Astrocyte (in vitro differentiated cells and primary cell): ENCODE measurements around the gene DCDC1. TPM values are rescaled to one million over a fixed set of nuclear protein-coding genes. Genes with fewer than 3 reads are reported as not detected.

Source experiments
- DNase-seq: peaks from one replicate; pipeline ENCODE4 v3.0.0-alpha.2; 2010; ENCODE audit warnings: low read depth
- FAIRE-seq: peaks from 2 replicates; lab custom pipeline; 2011; peaks lifted over from hg19 to GRCh38; lab: Jason Lieb, UNC
- H2AFZ ChIP-seq: 2 replicates; pipeline ENCODE4 v1.6.0; 2012; ENCODE audit warnings: low read depth, low read length, inconsistent platforms
- H3K27ac ChIP-seq: 2 replicates; pipeline ENCODE4 v1.5.1; 2011; ENCODE audit warnings: low read depth, low read length, inconsistent platforms
- H3K27me3 ChIP-seq: 2 replicates; pipeline ENCODE4 v1.6.0; 2011; ENCODE audit warnings: low read length, inconsistent platforms; ENCODE audit not compliant: insufficient read depth
- H3K36me3 ChIP-seq: 2 replicates; pipeline ENCODE4 v1.5.1; 2011; ENCODE audit warnings: low read length, inconsistent platforms; ENCODE audit not compliant: insufficient read depth
- H3K4me1 ChIP-seq: 2 replicates; pipeline ENCODE4 v1.5.1; 2011; ENCODE audit warnings: low read length, inconsistent platforms; ENCODE audit not compliant: insufficient read depth
- H3K4me2 ChIP-seq: 2 replicates; pipeline ENCODE4 v1.6.0; 2012; ENCODE audit warnings: low read length, inconsistent platforms
- H3K4me3 ChIP-seq: 2 replicates; pipeline ENCODE4 v1.5.1; 2011; ENCODE audit warnings: low read depth, mild to moderate bottlenecking, low read length, inconsistent platforms; ENCODE audit not compliant: insufficient read depth
- H3K79me2 ChIP-seq: 2 replicates; pipeline ENCODE4 v1.6.0; 2012; ENCODE audit warnings: mild to moderate bottlenecking, low read length, inconsistent platforms; ENCODE audit not compliant: insufficient read depth
- H3K9ac ChIP-seq: 2 replicates; pipeline ENCODE4 v1.6.0; 2012; ENCODE audit warnings: mild to moderate bottlenecking, low read length, inconsistent platforms
- H3K9me3 ChIP-seq: 2 replicates; pipeline ENCODE4 v1.5.1; 2012; ENCODE audit warnings: low read depth, mild to moderate bottlenecking, low read length, inconsistent platforms; ENCODE audit not compliant: insufficient read depth
- H4K20me1 ChIP-seq: 2 replicates; pipeline ENCODE4 v1.6.0; 2012; ENCODE audit warnings: low read length, inconsistent platforms; ENCODE audit not compliant: insufficient read depth
- H3K27ac Mint-ChIP-seq: one replicate; pipeline ENCODE4 v1.8.0; 2021; ENCODE audit warnings: mild to moderate bottlenecking, mixed read lengths; ENCODE audit not compliant: unreplicated experiment
- H3K27me3 Mint-ChIP-seq: one replicate; pipeline ENCODE4 v1.8.0; 2021; ENCODE audit warnings: low read depth, mixed read lengths; ENCODE audit not compliant: unreplicated experiment
- H3K36me3 Mint-ChIP-seq: one replicate; pipeline ENCODE4 v1.8.0; 2021; ENCODE audit warnings: low read depth, mixed read lengths; ENCODE audit not compliant: unreplicated experiment
- H3K4me1 Mint-ChIP-seq: one replicate; pipeline ENCODE4 v1.8.0; 2021; ENCODE audit warnings: low read depth, mixed read lengths; ENCODE audit not compliant: unreplicated experiment
- H3K4me3 Mint-ChIP-seq: one replicate; pipeline ENCODE4 v1.8.0; 2021; ENCODE audit warnings: mild to moderate bottlenecking, moderate library complexity, mixed read lengths; ENCODE audit not compliant: unreplicated experiment
- H3K9me3 Mint-ChIP-seq: one replicate; pipeline ENCODE4 v1.8.0; 2021; ENCODE audit warnings: mild to moderate bottlenecking, mixed read lengths; ENCODE audit not compliant: unreplicated experiment
- EZH2 ChIP-seq: IDR thresholded peaks from 2 replicates; pipeline ENCODE4 v1.6.1; 2012; ENCODE audit warnings: mild to moderate bottlenecking, low read length, inconsistent platforms; ENCODE audit not compliant: insufficient read depth
- total RNA-seq: library from RNA; stranded (reverse); gene quantifications from 2 replicates; pipeline ENCODE4 v1.2.1, GENCODE V29; 2021
- TF ChIP-seq, protein P1 (sequence below): IDR thresholded peaks from 2 replicates; pipeline ENCODE4 v1.5.1; 2011; ENCODE audit warnings: low read depth, mild to moderate bottlenecking, inconsistent platforms, low read length, moderate library complexity; ENCODE audit not compliant: insufficient read depth

The DCDC1 gene
- total RNA-seq, 1 donor from 2014 or later, result 1.4 TPM

- no peaks in the 10 kb centered on the region for H3K36me3 ChIP-seq
- DNase-seq, result no peak
- no peaks in the 10 kb centered on the region for H3K4me1 ChIP-seq
- no peak overlapping the region for H2AFZ ChIP-seq
- no peaks in the 10 kb centered on the region for H3K79me2 ChIP-seq
- Mint-ChIP-seq H3K27ac (no peak overlapping the region), H3K4me3 (no peak overlapping the region), H3K27me3 (no peaks in the 10 kb centered on the region), H3K9me3 (no peaks in the 10 kb centered on the region), H3K4me1 (peaks cover 2% of the 10 kb centered on the region), H3K36me3 (no peaks in the 10 kb centered on the region)
- H3K4me3 ChIP-seq, result no peak overlapping the region
- no peak overlapping the region for H3K4me2 ChIP-seq
- TF ChIP-seq, protein P1, sequence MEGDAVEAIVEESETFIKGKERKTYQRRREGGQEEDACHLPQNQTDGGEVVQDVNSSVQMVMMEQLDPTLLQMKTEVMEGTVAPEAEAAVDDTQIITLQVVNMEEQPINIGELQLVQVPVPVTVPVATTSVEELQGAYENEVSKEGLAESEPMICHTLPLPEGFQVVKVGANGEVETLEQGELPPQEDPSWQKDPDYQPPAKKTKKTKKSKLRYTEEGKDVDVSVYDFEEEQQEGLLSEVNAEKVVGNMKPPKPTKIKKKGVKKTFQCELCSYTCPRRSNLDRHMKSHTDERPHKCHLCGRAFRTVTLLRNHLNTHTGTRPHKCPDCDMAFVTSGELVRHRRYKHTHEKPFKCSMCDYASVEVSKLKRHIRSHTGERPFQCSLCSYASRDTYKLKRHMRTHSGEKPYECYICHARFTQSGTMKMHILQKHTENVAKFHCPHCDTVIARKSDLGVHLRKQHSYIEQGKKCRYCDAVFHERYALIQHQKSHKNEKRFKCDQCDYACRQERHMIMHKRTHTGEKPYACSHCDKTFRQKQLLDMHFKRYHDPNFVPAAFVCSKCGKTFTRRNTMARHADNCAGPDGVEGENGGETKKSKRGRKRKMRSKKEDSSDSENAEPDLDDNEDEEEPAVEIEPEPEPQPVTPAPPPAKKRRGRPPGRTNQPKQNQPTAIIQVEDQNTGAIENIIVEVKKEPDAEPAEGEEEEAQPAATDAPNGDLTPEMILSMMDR, result no peak
- no peak for TF ChIP-seq EZH2
- no peaks in the 10 kb centered on the region for H3K9me3 ChIP-seq
- no peaks in the 10 kb centered on the region for H4K20me1 ChIP-seq
- H3K9ac ChIP-seq, result no peak overlapping the region
- FAIRE-seq, result no peak
- H3K27ac ChIP-seq, result no peak overlapping the region
- H3K27me3 ChIP-seq, result no peaks in the 10 kb centered on the region
Measured at GRCh38 chr11:31351168-31351567, 18.4 kb downstream of the DCDC1 start.

GRCh38 chr11:31340903-31341572 lies 28.5 kb downstream of the DCDC1 start:
- no peaks in the 10 kb centered on the region for H3K27me3 ChIP-seq
- no peaks in the 10 kb centered on the region for H3K36me3 ChIP-seq
- no peak overlapping the region for H3K9ac ChIP-seq
- H3K4me1 ChIP-seq, result no peaks in the 10 kb centered on the region
- TF ChIP-seq EZH2, result no peak
- TF ChIP-seq, protein P1, result peak; percentile 41
- Mint-ChIP-seq H3K4me3 (no peak overlapping the region), H3K36me3 (no peaks in the 10 kb centered on the region), H3K27me3 (peaks cover 2% of the 10 kb centered on the region), H3K4me1 (no peaks in the 10 kb centered on the region), H3K27ac (no peak overlapping the region), H3K9me3 (peaks cover 1% of the 10 kb centered on the region)
- no peaks in the 10 kb centered on the region for H3K79me2 ChIP-seq
- no peak overlapping the region for H3K27ac ChIP-seq
- no peak for FAIRE-seq
- H3K4me3 ChIP-seq, result no peak overlapping the region
- no peak overlapping the region for H3K4me2 ChIP-seq
- peak; percentile 8 for DNase-seq
- no peaks in the 10 kb centered on the region for H3K9me3 ChIP-seq
- H2AFZ ChIP-seq, result no peak overlapping the region
- no peaks in the 10 kb centered on the region for H4K20me1 ChIP-seq

DNA sequence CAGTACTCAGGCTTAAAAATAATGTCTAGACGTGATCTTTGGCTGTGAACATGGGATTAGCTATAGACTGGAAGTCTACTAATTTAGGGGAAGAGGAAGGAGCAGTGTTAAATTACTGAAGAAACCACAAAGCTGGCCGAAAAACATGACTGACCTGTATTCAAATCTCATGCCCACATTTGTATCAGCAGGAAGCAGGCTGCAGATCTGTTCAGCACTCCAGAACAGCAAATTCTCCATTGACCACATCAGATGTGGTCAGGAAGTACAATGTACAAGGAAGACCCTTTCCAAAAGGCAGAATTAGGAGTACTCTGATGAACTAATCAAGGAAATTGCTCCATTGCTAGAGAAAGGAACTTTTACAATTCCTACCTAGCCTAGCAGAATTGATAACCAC lies 31.7 kb downstream of the DCDC1 start:
- H2AFZ ChIP-seq, result no peak overlapping the region
- H3K27ac Mint-ChIP-seq, result no peak overlapping the region
- no peaks in the 10 kb centered on the region for H3K36me3 Mint-ChIP-seq
- no peaks in the 10 kb centered on the region for H3K79me2 ChIP-seq
- no peaks in the 10 kb centered on the region for H4K20me1 ChIP-seq
- H3K9ac ChIP-seq, result no peak overlapping the region
- no peak overlapping the region for H3K4me3 ChIP-seq
- H3K9me3 Mint-ChIP-seq, result peaks cover 5% of the 10 kb centered on the region
- DNase-seq (no peak), FAIRE-seq (no peak)
- no peaks in the 10 kb centered on the region for H3K9me3 ChIP-seq
- no peaks in the 10 kb centered on the region for H3K4me1 Mint-ChIP-seq
- no peaks in the 10 kb centered on the region for H3K4me1 ChIP-seq
- no peak for TF ChIP-seq EZH2
- TF ChIP-seq, protein P1, result no peak
- H3K4me2 ChIP-seq, result no peak overlapping the region
- H3K27me3 ChIP-seq, result no peaks in the 10 kb centered on the region
- no peak overlapping the region for H3K4me3 Mint-ChIP-seq
- H3K27me3 Mint-ChIP-seq, result peaks cover 2% of the 10 kb centered on the region
- H3K27ac ChIP-seq, result no peak overlapping the region
- H3K36me3 ChIP-seq, result no peaks in the 10 kb centered on the region
